ENCODE data around the gene SNCAIP. TPM values are rescaled to one million over a fixed set of nuclear protein-coding genes. Genes with fewer than 3 reads are reported as not detected.

SNCAIP gene
- total RNA-seq, 1 donor from 2014 or later, result 11.3 TPM

DNA sequence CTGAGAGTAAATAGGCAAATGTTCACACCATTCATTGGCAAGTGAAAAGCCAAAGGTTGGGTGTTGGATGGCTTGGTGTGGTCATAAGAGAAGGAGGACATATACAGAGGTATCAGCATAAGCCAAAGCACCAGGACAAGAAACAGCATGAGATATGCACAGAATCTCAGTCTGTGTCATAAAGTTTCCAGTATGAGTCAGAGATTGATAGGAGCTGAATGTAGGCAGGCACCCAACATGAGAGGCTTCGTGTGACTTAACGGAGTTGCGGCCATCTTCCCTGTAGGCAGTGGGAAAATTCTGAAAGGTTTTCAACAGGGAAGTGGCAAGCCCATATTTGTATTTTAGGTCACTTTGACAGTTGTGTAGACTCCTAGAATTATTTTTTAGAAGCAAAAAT, 54.5 kb downstream of the SNCAIP start:
- TF ChIP-seq, protein P1, sequence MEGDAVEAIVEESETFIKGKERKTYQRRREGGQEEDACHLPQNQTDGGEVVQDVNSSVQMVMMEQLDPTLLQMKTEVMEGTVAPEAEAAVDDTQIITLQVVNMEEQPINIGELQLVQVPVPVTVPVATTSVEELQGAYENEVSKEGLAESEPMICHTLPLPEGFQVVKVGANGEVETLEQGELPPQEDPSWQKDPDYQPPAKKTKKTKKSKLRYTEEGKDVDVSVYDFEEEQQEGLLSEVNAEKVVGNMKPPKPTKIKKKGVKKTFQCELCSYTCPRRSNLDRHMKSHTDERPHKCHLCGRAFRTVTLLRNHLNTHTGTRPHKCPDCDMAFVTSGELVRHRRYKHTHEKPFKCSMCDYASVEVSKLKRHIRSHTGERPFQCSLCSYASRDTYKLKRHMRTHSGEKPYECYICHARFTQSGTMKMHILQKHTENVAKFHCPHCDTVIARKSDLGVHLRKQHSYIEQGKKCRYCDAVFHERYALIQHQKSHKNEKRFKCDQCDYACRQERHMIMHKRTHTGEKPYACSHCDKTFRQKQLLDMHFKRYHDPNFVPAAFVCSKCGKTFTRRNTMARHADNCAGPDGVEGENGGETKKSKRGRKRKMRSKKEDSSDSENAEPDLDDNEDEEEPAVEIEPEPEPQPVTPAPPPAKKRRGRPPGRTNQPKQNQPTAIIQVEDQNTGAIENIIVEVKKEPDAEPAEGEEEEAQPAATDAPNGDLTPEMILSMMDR (IDR thresholded peaks at IDR 0.05), result no peak
- H3K36me3 ChIP-seq, result no peaks in the 10 kb centered on the region
- no peaks in the 10 kb centered on the region for H3K9me3 ChIP-seq
- no peaks in the 10 kb centered on the region for H3K27me3 ChIP-seq
- DNase-seq (ENCODE audit: extremely low spot score in 2 of 2), result no peak
- H3K27ac ChIP-seq, result no peak overlapping the region
- intact Hi-C loops (cut with DNase I), result no loop called here
- peaks cover 9% of the 10 kb centered on the region for H3K4me1 ChIP-seq
- no peak overlapping the region for H3K4me3 ChIP-seq

DNA sequence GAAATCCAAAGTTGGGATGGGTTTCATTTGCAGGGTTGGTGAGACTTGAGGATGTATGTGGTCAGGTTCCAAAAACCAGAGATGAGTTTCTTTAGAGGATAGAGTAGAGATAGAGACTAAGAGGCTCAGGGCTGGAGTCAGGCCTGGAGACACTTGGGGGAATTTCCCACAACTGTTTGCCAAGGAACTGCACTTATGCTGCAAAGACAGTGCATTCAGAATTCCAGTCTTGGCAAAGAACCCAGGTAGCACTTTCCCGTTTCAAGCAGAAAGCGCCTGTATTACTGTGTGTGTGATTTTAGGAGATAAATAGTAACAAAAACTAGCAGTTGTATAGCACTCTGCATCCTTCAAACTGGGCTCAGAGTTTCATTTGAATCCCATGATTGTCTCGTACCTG, 55.4 kb downstream of the SNCAIP start:
- H3K4me1 ChIP-seq, result peaks cover 9% of the 10 kb centered on the region
- TF ChIP-seq, protein P1 (IDR thresholded peaks at IDR 0.05), result no peak
- TF ChIP-seq POLR2AphosphoS5 (IDR thresholded peaks at IDR 0.05; ENCODE audit: insufficient read depth in 1 of 2, low read depth in 1 of 2) (no peak), POLR2A (IDR thresholded peaks at IDR 0.05) (no peak)
- intact Hi-C loops (cut with DNase I), result no loop called here

DNA sequence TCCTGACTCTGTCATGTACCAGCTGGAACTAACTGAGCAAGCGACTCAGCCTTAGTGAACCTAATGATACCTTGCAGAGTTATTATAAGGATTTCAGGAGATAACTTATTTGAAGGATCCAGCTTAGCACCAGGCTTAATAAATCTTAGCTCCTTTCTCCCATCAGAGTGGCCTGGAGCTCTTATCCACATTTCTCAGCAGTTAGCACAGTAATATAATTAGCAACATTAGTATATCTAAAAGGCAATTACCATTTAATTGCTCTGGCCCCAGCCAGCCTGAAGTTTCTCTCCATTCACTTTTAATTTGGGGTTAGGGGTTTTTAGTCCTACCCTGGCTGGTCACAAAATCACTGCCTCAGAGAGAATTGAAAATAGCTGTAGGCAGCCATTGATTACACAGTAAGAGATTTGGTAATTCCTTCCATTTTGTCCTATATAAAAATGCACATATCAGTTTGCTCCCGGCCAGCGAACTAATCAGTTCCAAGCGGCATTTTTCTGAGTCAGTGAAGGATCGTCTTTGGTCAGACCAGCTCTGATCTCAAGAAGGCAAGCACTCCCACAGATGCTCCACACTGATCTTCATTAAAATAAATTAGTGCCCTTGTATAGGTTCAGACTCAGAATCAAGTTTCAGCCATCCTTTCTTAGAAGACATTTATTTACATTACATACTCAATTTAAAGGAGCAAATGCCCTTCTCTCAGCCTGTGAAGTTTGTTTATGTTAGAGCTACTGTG, 56.6 kb downstream of the SNCAIP start:
- Histone ChIP-seq H3K4me1 (peaks cover 9% of the 10 kb centered on the region), H3K4me3 (no peak overlapping the region), H3K36me3 (no peaks in the 10 kb centered on the region), H3K27me3 (no peaks in the 10 kb centered on the region), H3K9me3 (no peaks in the 10 kb centered on the region), H3K27ac (no peak overlapping the region)
- no peak for DNase-seq (ENCODE audit: extremely low spot score in 2 of 2)
- intact Hi-C loops (cut with DNase I), result no loop called here
- no peak for TF ChIP-seq POLR2A (IDR thresholded peaks at IDR 0.05)
- no peak for TF ChIP-seq POLR2AphosphoS5 (IDR thresholded peaks at IDR 0.05; ENCODE audit: insufficient read depth in 1 of 2, low read depth in 1 of 2)
- TF ChIP-seq, protein P1 (IDR thresholded peaks at IDR 0.05), result no peak

More for the DNA sequence above, 55.4 kb downstream of the SNCAIP start:
- DNase-seq (ENCODE audit: extremely low spot score in 2 of 2), result no peak
- Histone ChIP-seq H3K27ac (no peak overlapping the region), H3K9me3 (no peaks in the 10 kb centered on the region), H3K4me3 (no peak overlapping the region), H3K36me3 (no peaks in the 10 kb centered on the region), H3K27me3 (no peaks in the 10 kb centered on the region)

DNA sequence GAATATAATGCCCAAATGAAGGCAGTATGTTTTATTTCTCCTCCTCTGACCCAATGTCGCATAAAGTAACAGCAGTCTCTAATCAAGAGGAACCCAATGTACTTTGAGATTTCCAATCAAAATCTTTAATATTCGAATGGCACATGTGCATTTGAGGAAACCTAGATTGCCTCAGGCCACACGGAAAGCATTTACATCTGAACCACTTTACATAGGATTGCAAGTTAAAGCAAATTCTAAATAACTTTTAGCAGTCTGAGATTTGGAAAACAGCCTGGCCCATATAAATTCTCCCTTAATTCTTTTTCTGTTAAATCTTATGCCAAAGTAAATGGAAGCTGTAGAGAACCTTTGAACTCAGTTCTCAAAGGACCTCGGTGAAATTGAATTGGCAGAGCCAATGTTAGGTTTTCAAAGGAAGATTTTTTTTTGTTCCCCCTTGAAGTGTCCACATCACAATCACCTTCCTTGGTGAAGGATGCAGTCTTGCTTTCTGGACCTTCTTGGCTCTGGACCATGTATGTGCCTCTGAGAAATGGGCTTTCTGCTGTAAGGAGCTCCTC, 57.3 kb downstream of the SNCAIP start:
- Histone ChIP-seq H3K36me3 (no peaks in the 10 kb centered on the region), H3K4me3 (no peak overlapping the region), H3K27ac (no peak overlapping the region), H3K27me3 (no peaks in the 10 kb centered on the region), H3K9me3 (no peaks in the 10 kb centered on the region), H3K4me1 (peaks cover 9% of the 10 kb centered on the region)
- intact Hi-C loops (cut with DNase I), result no loop called here
- TF ChIP-seq, protein P1 (IDR thresholded peaks at IDR 0.05), result no peak
- TF ChIP-seq POLR2AphosphoS5 (IDR thresholded peaks at IDR 0.05; ENCODE audit: insufficient read depth in 1 of 2, low read depth in 1 of 2) (no peak), POLR2A (IDR thresholded peaks at IDR 0.05) (no peak)
- DNase-seq (ENCODE audit: extremely low spot score in 2 of 2), result no peak

DNA sequence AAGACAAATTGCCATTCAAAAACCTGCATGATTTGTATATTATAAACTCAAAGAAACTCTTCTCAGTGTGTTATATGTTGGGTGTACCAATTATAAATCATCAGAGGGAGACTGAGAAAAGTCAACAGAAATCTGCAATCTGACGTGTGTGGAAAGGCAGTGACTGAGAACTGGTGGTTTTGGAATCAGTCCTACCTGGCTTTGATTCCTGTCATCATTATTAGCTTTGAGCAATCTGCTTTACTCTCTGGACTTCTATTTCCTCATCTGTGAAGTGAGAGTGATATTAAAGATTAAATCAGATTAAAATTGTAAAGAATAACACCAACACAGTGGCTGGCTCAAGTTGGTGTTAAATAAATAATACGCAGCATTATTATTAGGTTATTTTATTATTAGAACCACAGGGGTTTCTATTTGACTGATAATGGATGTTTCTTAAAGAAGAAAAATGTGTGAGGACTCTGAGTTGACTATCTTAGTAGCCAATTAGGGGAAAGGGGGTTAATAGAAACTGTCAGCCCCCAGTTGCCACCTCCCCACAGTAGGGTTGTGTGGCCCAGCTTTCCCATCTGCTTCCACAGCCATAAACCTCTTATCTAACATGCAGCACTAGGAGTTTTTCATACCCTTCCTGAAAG, 59.6 kb downstream of the SNCAIP start:
- no peak for TF ChIP-seq POLR2AphosphoS5 (IDR thresholded peaks at IDR 0.05; ENCODE audit: insufficient read depth in 1 of 2, low read depth in 1 of 2)
- no peak for TF ChIP-seq POLR2A (IDR thresholded peaks at IDR 0.05)
- TF ChIP-seq, protein P1 (IDR thresholded peaks at IDR 0.05), result no peak
- DNase-seq (ENCODE audit: extremely low spot score in 2 of 2), result no peak
- Histone ChIP-seq H3K4me1 (peaks cover 9% of the 10 kb centered on the region), H3K9me3 (no peaks in the 10 kb centered on the region), H3K27me3 (no peaks in the 10 kb centered on the region), H3K4me3 (no peak overlapping the region), H3K27ac (no peak overlapping the region), H3K36me3 (no peaks in the 10 kb centered on the region)
- intact Hi-C loops (cut with DNase I), result no loop called here
